ENCODE measurements around the gene PHACTR1.
A peak's percentile ranks its signal among the peaks of the same experiment; 100 is the strongest.
"Not testable (repeated sequence)": the region's sequence is repeated elsewhere in the genome, so short reads cannot be mapped to it uniquely, and the experiment has no call there.

PHACTR1 gene

GRCh38 chr6:13298446-13298845, 581.9 kb downstream of the PHACTR1 start:
- DNase-seq, result no peak

GRCh38 chr6:13299403-13299821, 582.8 kb downstream of the PHACTR1 start:
- no peak for DNase-seq

- DNase-seq, result no peak
These were observed 583.4 kb downstream of the PHACTR1 start for GRCh38 chr6:13299918-13300317.

- no peak for DNase-seq
These were observed 584.4 kb downstream of the PHACTR1 start for GRCh38 chr6:13300643-13301590.

GRCh38 chr6:13302291-13302690, 585.7 kb downstream of the PHACTR1 start:
- DNase-seq, result no peak

GRCh38 chr6:13302751-13303667, 586.4 kb downstream of the PHACTR1 start:
- DNase-seq, result peak; percentile 99 to 100

GRCh38 chr6:13303668-13304017, 587.1 kb downstream of the PHACTR1 start:
- DNase-seq, result peak; percentile 62 to 82

- no peak for DNase-seq
These were observed 587.5 kb downstream of the PHACTR1 start for GRCh38 chr6:13304101-13304500.

- DNase-seq, result peak in 1 of 2 donors; percentile 30
These were observed 588.2 kb downstream of the PHACTR1 start for GRCh38 chr6:13304580-13305260.

- no peak for DNase-seq
These were observed 588.7 kb downstream of the PHACTR1 start for GRCh38 chr6:13305288-13305687.

GRCh38 chr6:13305791-13306190, 589.2 kb downstream of the PHACTR1 start:
- DNase-seq, result no peak

GRCh38 chr6:13307508-13307995, 591.0 kb downstream of the PHACTR1 start:
- peak; percentile 85 to 96 for DNase-seq

GRCh38 chr6:13308332-13308731, 591.8 kb downstream of the PHACTR1 start:
- no peak for DNase-seq

GRCh38 chr6:13311155-13311554, 594.6 kb downstream of the PHACTR1 start:
- no peak for DNase-seq

- no peak for DNase-seq
These were observed 598.2 kb downstream of the PHACTR1 start for GRCh38 chr6:13314806-13315205.

- no peak for DNase-seq
These were observed 599.3 kb downstream of the PHACTR1 start for GRCh38 chr6:13315896-13316295.

- no peak for DNase-seq
These were observed 602.3 kb downstream of the PHACTR1 start for GRCh38 chr6:13318821-13319220.

- DNase-seq, result no peak
These were observed 603.5 kb downstream of the PHACTR1 start for GRCh38 chr6:13319891-13320564.

GRCh38 chr6:13326031-13326586, 609.5 kb downstream of the PHACTR1 start:
- DNase-seq, result not testable (repeated sequence)

- peak in 1 of 2 donors; percentile 30 for DNase-seq
These were observed 611.1 kb downstream of the PHACTR1 start for GRCh38 chr6:13327691-13328075.

- DNase-seq, result peak; percentile 88 to 94
These were observed 611.7 kb downstream of the PHACTR1 start, which contains the start of gene TBC1D7 for GRCh38 chr6:13328076-13328874. TBC1D7 (minus strand) TSS chr6:13328537; CDS start chr6:13326898, 1,639 bp downstream.
